Femur (tissue), 1 donor: Measurements from ENCODE around the gene DOK4.
"Not testable (repeated sequence)": the region's sequence is repeated elsewhere in the genome, so short reads cannot be mapped to it uniquely, and the experiment has no call there.

Experiments used
- DNase-seq: peaks from one replicate; pipeline ENCODE4 v3.0.0-alpha.2; 2017

DOK4 gene

DNA sequence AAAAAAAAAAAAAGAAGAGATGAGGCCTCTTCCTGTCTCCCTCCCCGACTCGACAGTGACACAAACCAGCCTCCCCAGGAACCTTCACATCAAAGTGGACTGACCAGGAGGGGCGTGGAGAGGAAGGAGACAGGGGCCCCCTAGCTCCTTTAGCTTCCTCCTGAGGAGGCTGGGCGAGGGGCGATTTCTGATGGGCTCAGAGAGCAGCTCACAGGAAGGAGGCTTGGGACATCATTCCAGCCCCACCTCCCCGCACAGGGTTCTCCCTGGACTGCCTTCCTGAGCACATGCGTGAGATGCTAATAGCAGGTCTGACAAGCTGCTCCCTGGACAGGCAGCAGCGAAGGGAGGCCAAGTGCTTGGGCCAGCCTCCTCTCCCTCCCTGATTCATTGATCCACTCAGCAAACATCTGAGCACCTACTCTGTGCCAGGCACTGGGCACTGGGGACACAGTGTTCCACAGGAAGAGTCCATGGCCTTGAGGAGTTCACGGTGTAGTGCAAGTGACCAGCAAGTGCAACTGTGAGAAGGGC lies 14.4 kb upstream of the DOK4 start:
- no peak for DNase-seq

DNA sequence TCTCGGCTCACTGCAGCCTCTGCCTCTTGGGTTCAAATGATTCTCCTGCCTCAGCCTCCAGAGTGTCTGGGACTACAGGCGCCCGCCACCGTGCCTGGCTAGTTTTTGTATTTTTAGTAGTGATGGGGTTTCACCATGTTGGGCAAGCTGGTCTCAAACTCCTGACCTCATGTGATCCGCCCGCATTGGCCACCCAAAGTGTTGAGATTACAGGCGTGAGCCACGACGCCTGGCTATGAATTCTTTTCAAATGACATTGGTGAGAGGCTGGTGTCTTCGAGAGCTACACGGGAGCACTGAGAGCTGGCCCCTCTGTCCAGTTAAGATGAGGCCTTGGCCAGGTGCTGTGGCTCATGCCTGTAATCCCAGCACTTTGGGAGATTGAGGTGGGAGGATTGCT lies 13.6 kb upstream of the DOK4 start:
- DNase-seq = not testable (repeated sequence)

DNA sequence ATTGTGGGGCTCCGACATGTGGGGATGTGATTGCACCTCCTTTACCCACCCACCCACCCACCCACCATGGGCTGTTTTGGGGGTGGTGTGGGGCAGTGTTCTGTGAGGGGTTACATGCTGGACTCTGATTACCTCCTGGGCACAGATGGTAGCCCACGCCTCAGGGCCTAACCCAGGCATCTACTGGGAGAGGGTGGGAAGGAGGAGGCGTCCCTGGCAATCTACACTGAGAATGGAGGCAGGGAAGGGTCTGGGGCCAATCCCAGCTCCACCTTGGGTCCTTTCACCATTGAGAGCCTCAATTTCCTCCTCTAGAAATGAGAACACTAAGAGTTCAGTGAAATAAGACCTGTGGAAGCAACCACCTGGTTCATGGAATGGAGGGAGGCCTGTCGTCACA lies 11.7 kb upstream of the DOK4 start:
- DNase-seq = no peak

DNA sequence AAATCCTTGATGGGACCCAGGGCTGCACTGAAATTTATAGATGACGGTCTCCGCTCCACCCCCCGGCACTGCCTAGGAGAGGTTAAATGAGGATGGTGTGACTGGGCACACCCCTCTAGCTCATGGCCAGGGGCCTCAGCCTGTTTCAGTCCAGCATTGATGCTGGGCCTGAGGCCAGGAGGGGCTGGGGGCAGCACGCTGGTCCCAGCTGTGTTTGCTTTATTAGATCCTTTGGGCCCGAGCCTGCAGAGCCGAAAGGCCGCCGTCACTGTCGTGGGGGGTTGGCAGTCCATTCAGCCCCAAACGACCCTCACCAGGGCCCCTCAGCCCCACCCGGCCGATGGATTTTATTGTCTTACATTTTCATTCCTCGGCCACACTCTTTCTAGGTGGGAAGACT lies 10.8 kb upstream of the DOK4 start:
- no peak for DNase-seq

DNA sequence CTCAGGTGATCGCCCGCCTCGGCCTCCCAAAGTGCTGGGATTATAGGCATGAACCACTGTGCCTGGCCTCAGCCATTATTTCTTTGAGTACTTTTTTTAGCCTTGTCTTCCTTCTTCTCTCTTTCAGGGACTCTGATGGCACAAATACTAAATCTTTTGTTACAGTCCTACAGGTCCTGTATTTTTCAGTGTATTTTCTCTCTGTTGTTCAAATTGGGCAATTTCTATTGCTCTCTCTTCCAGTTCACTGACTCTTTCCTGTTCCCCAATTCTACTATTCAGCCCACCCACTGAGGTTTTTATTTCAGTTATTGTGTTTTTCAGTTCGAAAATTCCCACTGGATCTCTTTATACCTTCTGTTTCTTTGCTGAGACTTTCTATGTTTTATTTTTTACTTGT lies 7.5 kb upstream of the DOK4 start:
- DNase-seq = no peak

DNA sequence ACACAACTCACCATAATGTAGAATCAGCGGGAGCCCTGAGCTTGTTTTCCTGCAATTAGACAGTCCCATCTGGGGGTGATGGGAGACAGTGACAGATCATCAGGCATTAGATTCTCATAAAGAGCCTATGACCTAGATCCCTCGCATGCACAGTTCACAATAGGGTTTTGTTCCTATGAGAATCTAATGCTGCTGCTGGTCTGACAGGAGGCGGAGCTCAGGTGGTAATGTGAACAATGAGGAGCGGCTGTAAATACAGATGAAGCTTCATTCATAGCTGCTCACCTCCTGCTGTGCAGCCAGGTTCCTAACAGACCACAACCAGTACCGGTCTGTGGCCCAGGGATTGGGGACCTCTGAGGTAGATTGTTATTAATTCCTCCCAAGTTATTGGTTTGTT lies 2.9 kb upstream of the DOK4 start:
- no peak for DNase-seq

DNA sequence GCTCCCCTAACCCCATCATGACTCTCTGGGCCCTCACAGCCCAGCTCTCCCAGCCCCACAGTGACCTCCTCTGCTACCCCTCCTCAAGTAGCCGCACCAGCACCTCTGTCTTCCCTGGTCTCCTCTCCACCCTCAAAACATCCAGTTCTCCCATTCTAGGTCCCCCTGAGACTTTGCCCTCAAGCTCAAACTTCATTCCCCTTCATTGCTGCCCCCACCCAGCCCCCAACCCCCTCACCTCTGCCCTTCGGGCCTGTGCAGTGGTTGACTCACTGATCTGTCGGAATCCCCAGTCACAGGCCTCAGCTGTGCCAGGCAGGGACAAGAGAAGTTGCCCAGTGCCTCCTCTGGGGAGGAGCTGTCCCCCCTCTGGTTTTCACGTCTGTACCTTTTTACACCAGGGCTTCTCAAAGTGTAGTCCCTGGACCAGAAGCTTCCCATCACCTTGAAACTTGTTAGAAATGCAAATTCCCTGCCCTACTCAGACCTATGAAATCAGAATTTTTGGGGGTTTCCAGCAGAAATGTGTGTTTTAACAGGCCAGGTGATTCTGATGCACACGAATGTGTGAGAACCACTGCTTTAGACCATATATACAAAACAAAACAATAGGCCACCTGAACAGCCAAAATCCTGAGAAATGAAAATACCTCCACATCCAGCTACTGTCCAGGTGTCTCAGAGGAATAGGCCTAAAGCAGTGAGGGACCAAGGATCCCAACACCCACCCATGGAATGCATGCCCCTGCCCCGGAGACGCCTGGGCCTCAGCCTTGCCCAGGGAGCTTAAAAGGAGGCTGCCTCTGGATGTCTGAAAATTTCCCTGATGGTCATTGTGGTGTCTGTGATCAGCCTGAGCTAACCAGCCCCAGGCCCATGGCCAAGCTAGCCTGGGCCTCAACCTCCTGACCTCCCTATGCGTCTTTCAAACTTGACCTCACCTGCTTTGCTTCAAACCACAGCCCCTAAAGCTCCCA lies 853 bp upstream of the DOK4 start:
- DNase-seq = no peak

DNA sequence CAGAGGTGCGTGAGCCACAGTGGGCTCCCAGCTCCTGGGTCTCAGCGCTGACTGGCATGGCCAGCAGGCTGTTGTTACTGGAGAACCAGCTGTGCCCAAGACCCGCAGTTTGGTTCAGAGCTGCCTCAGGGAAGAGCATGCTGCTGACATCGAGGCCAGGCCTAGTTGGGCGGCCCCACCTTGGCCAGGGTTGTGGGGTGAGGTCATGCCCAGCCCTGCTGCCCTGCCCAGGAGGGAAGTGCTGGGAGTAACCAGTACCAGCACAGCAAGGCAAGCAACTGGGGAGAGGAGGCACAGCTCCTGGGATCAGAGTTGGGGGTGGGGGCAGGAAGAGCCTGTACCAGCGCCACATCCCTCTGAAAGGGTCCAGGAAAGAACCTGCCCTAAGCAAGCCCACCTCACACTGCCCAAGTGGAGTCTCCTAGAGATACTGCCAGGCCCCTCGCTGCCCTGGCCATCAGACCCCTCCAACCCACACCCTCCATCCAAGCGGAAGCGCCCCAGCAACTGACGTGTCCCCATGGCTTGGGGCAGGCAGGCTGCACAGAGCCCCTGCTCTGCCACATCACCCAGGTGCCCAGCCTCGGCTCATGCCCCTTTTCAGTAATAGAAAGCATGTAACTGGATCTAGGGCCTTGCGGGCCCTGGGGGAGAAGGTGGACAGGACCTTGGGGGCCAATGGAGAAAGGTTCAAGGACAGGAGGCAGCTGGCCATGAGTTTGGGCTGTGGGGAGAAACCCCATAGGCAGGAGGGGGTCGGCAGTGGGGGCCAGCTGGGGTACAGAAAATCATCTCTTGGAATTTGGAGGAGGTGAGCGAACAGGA lies 990 bp downstream of the DOK4 start:
- no peak for DNase-seq

DNA sequence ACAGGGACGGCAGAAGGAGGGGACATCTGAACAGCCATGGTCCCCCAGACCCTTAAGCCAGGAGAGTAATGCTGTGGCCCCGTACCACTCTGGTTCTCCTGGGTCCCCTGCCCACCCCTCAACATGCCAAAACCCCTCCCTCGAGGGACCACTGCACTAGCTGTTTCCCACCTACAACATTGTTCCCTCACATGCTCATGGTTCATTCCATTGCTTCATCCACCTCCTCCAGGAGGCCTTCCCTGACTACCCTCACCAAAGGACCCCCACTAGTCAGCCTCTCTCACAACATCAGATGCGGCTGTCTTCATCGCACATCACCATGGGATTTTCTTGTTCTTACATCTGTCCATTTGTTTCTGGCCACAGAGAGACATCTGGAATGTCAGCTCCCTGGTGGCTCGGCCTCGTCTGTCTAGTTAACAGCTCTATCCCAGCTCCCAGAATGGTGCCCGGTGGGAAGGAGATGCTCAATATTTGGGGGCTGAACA lies 1.7 kb downstream of the DOK4 start:
- no peak for DNase-seq

DNA sequence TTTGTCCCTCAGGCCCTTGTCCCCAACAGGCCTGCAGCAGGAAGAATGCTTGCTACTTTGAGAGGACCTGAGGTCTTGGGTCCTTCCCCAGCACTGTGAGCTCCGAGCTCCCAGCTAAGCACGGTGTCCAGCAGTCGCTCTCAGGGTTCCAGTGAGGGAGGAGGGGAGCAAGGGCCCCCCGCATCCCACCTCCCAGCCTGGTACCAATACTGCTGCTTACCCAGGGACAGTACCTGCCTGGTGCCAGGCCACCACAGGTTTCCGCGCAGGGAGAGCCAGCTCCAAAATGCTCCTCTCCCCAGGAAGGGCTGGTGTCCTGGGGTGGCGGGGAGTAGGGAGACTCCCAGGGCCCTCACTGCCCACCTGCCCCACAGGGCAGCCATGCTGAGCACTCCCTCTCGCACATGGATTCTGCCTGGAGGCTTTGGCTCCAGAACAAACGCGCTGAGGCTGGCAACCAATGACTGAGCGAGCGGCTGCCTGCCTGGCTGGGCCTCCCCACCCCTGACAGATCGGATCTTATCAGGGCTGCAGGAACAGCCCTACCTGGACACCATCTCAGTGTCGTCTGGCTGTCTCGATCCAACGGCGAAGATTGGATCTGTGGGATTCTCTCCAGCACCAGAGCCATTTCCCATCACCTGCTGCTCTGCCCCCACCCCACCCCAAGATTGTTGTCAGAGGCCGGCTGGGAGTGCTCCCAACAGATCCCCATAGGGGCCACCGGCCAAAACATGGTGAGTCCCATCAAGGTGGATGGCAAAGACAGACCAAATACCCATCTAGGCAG lies 2.4 kb downstream of the DOK4 start:
- DNase-seq = no peak

DNA sequence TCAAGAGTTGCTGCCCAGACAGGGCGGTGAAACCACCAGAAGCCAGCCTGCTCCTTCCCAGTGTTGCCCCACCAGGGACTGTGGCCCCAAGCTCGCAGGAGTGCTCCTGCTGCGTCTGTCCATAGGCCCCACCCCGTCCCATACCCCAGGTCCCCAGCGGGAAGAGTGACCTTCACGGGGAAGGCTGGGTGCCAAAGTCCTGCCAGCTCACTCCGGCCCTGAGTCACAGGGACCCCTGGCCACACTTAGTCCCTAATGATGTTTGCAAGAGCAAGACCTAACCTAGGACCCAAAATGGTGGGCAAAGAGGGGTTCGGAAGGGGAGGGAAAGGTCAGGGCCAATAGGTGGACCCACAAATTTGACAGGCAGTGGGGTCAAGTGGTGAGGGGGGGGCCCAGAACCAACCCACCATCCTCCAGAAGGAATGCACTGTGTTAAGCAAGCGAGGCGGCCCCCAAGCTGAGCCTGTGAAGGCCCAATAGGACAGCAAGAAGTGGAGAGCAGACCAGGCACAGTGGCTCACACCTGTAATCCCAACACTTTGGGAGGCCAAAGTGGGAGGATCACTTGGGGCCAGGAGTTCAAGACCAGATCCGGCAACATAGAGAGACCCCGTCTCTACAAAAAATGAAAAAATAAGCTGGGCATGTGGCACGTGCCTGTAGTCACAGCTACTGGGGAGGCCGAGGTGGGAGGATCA lies 3.3 kb downstream of the DOK4 start:
- DNase-seq = no peak

DNA sequence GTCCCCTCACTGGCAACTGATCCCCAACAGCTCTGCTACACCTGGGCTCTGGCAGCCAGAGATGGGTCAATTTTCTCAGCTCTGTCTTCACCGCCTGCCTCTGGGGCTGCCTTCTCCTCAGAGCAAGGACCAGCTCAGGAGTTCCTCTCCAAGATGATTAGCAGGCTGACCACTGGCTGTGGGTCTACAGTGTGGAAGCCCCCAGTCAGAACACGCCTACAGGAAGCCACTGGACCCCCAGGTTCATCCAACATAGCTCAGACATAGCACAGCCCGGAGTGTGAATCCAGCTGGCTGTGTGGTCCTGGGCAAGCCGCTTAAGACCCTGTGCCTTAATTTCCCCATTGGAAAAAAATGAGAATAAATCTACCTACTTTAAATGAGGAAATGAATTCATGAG lies 4.9 kb downstream of the DOK4 start:
- DNase-seq = no peak

DNA sequence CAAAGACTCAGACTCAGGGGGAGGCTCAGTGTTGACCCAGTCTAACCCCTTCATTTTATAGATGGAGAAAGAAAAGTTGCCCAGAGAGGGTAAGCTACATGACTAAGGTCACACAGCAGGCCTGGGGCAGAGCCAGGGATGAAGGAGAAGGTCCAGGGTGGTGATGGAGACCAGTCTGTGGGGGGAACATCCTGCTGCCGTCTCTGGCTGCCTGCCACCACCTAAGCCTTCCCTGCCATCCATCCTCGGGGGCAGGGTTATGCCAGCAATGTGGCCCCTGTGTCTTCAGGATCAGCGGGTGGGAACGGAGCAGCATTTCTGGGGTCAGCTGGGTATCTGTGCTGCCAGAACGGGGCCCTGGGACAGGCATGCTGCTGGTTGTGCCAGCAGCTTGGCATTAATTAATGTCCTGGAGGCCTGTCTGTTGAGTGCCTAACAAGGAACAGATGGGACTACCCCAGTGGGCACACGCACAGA lies 5.5 kb downstream of the DOK4 start:
- DNase-seq = no peak

DNA sequence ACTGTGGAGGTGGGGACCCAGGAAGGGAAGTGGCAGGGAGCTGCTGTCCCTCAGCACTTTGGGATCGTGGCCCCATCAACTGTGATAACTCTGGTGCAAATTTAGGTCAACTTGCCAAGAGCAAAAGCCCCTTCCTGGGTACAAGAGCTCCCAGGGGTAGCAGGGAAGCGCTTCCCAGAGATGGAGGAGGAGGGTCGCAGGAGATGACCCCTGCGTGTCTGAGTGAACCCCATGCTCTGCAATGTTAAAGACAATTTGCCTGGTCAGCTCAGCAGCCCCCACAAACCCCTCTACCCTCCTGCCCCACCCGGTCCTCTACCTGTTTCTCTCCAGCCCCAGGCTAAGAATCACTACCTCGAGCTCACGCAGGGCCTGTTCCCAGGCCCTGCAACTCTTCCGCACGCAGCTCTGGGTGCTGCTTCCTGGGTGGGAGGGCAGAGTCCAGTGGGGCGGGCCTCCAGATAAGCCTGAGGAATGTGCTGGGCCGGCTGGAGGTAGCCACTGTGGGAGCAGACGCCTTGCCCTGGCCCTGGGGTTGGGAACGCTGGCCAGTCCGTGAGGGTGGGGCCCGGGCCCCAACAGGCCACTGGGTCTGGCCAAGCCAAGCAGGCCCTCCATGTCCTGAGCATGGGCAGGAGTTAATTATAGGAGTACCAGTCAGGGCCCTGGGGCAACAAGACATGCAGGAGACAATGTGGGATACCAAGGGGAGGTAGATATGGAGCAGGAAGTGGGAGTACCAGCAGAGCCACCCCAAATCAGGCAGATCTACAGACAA lies 6.1 kb downstream of the DOK4 start:
- no peak for DNase-seq

DNA sequence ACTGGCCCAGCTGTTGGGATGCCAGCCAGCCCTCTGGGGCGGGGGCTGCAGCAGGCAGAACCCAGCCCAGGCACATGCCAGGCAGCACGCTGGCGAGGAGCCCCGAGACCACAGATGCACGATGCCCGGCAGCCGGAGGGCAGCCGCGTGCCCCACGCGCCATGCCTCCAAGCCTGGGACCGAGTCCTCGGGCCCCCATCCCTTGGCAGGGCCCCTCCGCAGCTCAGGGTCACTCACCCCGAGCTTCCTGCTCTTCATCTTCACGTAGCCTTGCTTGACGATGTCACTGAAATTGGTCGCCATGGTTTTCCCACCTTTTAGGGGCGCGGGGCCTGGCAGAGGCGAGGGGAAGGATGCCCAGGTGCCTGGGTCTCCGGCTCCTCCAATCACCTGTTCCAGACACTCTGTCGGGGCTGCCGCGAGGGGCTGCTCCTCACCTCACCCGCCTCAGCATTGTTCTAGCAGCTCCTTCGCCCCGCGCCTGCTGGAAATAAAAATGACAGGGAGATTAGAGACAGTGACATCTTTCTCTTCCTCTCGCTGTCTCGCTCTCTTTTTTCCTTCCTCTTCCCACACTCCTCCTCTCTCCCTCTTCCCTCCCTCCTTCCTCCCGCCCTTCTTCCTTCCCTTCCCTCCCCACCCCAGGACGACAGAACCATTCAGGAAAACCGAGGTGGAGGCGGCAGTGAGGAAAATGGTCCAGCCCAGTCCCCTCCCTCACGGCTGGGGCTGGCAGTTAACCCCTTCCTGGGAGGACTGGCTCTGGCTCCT lies 6.9 kb downstream of the DOK4 start:
- peak; percentile 76 for DNase-seq

DNA sequence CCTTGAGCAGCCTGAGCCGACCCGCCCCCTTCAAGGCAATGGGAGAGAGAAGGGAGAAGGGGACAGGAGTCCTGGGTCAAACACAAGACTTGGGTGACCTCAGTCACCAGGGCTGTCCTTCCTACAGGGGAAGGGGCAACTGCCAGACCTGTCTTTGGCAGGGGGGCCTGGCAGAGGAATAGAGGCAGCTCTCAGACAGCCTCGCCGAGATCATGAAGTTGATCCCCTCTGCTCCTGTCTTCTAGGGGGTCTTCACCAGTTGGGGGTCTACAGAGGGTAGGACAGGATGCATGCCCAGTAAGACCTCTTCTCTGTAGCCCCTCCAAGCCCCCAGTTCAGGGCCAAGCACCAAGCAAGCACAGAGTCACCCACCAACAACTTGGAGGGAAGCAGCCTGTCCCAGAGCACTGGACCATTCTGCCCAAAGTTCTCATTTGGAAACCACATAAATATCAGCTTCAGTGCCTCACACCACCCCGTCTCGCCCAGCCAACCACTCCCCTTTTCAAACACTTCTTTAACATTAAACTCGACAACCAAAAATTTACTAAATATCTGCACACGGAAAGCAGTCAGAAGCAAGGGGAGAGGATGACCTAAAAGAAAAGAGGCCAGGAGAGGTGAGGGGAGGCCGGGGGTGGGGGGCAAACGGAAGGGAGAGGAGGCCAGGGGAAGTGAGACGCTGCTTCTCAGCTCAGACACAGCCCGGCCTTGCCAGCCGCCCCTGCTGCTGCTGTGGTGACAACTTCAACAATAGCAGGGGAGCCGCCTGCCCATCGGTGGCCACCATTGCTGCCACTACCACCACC lies 7.7 kb downstream of the DOK4 start:
- DNase-seq = peak; percentile 74

DNA sequence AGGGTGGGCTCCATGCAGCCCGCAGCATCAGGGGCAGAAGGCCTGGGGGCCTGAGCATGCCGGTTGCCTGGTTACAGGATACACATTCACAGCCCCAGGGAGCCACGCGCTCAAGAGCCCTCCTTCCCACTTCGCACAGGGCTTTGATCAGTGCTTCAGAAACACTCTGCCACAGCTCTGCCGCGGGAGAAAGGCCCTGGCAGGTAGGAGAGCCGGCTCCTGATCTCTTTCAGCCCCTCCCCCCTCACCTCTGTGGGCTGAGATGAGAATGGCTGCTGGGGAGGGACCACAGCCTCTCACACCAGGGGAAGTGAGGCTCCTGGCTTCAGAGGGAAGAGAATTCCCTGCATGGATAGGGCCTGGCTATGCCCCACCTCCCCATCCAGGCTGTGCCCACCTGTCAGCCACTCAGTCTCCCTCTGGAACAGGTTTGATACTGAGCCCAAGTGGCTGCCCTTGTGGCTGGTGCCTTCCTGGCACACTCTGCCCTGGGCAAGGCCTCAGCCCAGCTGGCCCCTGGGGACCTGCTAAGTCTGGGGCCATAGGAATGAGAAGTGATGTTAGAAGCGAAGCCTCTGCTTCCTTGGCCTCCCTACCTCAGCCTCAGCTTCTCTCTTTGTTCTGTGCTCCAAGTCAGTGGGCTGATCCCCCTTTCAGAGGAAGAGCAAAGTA lies 8.6 kb downstream of the DOK4 start:
- no peak for DNase-seq

DNA sequence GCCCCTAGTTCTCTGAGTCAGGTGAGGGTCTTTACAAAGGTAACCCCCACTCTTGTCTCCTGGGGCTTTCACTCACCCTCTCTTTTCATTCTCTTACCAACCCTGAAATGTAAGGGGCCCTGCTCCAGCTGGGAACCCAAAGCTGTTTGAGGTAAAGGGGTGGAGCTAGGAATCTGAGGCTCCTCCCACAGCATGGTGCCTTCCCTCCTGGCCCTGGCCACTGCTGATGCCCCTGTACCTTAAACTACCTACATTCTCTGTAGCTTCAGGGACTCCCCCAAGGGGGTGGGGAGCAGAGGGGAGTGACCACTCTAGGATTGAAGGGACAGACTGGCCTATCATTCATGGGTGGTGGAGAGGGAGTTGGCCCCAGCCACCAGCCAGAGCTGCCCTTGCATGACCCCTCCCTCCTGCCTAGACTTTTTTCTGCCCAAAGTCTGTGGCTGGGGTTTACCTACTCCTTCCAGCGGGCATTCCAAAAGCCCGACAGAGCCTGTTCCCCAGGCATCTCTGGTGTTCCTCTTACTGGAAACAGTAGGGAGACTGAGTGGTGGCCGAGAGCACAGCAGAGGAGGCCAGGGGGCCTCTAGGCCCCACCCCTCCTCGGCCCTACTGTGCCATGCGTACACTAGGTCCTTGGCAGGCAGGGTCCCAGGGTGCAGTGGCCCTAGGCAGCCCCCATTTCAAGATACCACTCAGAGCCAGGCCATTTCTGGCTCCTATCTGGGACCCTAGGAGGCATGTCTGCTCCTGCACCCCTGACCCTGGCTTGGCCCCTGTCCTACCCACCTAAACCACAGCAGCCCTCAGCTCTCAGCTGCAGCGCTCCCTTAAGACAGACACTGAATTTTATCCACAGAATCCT lies 9.5 kb downstream of the DOK4 start:
- no peak for DNase-seq
